Measurements from ENCODE around the gene KMT5C.

DNA sequence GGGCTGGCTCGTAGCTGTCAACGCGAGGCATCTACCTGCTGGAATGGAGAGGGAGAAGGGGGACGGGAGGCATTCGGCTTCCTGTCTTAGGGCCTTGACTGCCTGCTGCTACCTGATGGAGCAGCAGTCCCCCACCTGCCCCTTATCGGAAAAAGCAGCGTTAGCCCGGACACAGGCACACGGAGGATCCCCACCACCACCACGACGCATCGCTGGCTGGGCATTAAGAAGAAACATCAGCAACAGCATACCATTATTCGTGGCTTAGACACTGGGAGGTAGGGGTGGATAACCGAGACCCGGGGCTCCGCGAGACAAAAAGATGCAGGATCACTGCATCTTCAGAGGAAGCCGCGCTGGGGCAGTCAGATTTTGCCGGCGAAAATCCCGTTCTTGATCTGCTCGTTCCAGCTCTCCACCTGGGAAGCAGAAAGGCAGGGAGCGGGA lies 13.7 kb downstream of the KMT5C start:
- TF ChIP-seq, protein P1, sequence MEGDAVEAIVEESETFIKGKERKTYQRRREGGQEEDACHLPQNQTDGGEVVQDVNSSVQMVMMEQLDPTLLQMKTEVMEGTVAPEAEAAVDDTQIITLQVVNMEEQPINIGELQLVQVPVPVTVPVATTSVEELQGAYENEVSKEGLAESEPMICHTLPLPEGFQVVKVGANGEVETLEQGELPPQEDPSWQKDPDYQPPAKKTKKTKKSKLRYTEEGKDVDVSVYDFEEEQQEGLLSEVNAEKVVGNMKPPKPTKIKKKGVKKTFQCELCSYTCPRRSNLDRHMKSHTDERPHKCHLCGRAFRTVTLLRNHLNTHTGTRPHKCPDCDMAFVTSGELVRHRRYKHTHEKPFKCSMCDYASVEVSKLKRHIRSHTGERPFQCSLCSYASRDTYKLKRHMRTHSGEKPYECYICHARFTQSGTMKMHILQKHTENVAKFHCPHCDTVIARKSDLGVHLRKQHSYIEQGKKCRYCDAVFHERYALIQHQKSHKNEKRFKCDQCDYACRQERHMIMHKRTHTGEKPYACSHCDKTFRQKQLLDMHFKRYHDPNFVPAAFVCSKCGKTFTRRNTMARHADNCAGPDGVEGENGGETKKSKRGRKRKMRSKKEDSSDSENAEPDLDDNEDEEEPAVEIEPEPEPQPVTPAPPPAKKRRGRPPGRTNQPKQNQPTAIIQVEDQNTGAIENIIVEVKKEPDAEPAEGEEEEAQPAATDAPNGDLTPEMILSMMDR (IDR thresholded peaks at IDR 0.05), result no peak
- no peak for TF ChIP-seq POLR2A (IDR thresholded peaks at IDR 0.05)
